A549 treated with ZK216348 at 1 μM for 4 hours (cell line): ENCODE measurements around the gene U2AF1L4. TPM values are rescaled to one million over a fixed set of nuclear protein-coding genes. Genes with fewer than 3 reads are reported as not detected.

Experiments used
- total RNA-seq: library from RNA; stranded (reverse); fragments of 200-300 nt; extraction: Qiagen RNA extraction; gene quantifications from 5 replicates; pipeline ENCODE4 v1.2.3, GENCODE V29; 2022; ENCODE audit warnings: low read depth

The U2AF1L4 gene, protein sequence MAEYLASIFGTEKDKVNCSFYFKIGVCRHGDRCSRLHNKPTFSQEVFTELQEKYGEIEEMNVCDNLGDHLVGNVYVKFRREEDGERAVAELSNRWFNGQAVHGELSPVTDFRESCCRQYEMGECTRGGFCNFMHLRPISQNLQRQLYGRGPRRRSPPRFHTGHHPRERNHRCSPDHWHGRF
- total RNA-seq: 23.9 to 34.9 TPM (median 27.6 TPM) in 5 replicates

DNA sequence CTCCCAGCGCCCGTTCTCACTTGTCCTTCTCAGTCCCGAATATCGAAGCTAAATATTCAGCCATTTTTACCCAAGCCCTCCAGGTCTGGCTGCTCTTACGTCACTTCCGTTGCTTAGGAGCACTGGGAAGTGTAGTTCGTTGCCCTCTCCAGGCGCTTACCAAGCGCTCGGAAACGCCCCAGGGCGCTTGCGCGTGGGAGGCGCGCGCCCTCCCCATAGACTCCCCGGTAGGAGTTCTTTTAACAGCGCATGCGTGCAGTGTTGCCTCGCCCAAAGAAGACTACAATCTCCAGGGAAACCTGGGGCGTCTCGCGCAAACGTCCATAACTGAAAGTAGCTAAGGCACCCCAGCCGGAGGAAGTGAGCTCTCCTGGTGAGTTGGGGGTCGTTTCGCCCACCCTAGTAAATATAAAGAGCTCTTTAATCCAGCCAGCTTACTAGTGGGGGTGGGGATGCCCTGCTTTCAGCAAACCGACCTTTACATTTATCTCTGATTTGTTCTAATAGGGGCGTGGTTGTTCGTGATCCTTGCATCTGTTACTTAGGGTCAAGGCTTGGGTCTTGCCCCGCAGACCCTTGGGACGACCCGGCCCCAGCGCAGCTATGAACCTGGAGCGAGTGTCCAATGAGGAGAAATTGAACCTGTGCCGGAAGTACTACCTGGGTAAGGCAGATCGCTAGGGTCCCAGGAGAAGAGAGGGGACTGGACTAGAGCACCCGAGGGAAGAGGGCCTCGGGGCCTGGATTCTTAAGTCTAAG is at the start of gene U2AF1L4, which contains the start of gene PSENEN:
Gene U2AF1L4, minus strand, starts transcription at position 91 of the 759 bp plus-strand sequence. Its CDS starts 27 bp downstream, at position 64.
Gene PSENEN, plus strand, starts transcription at position 324 of the 759 bp plus-strand sequence. Its CDS starts 280 bp downstream, at position 604.

DNA sequence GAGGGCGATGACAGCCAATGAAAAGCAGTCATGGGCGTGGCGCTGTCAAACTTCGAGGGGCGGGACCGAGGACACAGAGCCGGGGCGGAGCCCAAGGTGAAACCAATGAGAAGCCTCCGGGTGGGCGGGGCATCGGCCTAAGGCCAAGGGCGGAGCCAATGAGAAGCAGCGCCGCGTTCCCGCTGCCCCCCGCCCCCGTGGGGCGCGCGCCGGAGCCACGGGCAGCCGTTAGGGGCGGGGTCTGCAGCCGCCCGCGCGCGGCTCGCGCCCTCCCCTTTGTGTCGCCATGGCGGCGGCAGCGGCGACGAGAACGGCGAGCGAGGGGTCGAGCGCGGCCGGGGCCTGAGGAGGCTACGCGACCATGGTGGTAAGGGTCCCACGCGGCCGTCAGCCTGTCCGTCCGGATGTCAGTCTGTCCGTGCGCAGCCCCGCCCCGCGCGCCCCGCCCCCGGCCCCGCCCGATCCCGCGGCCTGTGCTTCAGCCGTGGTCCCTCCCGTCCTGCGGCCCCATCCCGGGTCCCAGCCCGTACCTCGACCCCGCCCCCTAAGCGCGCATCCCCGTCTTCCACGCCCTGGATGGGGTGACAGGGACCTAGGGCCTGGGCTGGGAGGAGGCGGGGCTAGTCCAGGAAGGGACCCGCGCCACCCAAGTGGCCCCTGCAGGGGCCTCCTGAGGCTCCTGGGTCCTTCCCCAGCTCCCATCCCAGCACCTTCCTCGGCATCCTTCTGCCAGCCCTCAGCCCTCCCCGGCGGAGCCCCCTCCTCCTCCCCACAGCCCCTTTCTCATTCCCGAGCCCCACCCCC is 30.3 kb upstream of the U2AF1L4 start, which contains the start of gene ARHGAP33:
Gene ARHGAP33, plus strand, starts transcription at position 267 of the 804 bp plus-strand sequence. Its CDS starts 95 bp downstream, at position 362.

DNA sequence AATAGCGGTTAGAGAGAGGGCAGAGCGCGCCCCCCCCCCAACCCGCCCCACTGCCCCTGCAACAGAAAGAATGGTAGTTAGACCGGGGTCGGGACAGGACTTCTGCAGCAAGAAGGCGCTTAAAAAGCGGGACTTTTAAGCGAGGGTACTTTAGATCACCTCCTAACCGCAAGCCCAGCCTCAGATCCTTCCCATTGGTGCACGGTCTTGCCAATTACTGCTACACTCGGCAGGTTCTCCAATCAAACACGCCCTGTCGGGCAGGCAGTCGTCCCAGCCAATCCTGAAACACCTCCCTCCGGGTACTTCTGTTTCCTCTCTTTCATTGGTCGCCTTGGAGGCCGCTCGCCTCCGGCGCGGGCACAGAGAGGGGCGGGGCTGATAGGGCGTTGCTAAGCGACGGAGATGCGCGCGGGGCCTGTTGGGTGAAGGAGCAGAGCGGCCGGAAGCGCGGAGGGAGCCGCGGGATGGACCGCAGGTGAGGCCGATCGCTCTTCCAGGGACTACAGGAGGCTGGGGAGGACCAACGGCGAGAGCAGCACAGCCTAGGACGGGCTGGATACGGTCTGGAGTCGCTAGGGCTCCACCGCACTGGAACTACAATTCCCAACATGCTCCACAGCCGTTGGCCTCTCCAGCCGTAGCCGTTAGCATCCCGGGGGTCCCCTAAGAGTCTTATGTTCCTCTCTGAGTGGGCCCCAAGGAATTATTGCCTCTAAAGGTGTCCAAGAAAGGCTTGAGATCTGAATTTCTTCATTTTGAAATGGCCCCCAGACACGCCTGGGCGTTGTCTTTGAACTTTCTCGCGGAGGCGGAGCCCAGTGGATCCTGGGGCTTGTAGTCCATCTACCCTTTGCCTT is 12.8 kb upstream of the U2AF1L4 start, which contains the start of gene PROSER3:
Gene PROSER3, plus strand, starts transcription at position 428 of the 860 bp plus-strand sequence. Its CDS starts 40 bp downstream, at position 468.

DNA sequence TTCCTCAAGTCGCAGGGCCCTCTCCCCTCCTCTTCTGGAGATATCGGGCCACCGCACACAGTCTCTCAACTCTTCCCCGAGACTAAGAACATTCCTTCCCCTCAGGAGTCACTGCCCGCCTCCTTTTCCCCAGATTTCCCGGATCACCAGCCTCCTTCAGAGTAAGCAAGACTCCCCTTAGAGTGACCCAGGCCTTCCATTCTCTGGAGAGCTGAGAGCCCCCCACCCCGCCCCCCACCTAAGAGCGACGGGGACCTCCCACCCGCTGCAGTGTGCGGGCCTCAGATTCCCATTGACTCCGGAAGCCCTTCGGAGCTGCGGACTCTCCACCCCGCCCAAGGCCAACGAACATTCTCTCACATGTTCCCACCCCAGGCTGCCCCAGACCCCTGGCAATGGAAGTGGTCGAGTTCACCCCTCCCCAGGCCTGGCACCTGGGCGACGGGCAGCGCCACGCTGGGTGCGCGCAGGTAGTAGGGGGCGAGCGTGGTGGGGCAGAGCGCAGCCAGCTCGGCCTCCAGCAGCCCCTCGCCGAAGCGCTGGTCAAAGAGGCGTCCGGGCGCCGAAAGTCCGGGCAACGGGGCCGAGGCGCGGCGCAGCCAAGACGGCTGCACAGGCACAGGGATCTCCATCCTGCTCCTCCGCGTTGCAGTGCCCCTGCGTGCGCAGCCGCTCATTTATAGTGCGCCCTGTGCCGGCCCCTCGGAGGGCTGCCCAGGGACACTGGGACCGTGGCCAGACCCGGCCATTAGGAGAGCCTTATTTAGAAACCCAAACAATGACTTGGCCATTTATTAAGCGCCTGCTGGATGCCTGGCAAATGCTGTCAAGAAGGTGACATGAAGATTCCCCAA is 11.4 kb upstream of the U2AF1L4 start, which contains the start of gene HSPB6:
Gene HSPB6, minus strand, starts transcription at position 653 of the 854 bp plus-strand sequence. Its CDS starts 21 bp downstream, at position 632.

DNA sequence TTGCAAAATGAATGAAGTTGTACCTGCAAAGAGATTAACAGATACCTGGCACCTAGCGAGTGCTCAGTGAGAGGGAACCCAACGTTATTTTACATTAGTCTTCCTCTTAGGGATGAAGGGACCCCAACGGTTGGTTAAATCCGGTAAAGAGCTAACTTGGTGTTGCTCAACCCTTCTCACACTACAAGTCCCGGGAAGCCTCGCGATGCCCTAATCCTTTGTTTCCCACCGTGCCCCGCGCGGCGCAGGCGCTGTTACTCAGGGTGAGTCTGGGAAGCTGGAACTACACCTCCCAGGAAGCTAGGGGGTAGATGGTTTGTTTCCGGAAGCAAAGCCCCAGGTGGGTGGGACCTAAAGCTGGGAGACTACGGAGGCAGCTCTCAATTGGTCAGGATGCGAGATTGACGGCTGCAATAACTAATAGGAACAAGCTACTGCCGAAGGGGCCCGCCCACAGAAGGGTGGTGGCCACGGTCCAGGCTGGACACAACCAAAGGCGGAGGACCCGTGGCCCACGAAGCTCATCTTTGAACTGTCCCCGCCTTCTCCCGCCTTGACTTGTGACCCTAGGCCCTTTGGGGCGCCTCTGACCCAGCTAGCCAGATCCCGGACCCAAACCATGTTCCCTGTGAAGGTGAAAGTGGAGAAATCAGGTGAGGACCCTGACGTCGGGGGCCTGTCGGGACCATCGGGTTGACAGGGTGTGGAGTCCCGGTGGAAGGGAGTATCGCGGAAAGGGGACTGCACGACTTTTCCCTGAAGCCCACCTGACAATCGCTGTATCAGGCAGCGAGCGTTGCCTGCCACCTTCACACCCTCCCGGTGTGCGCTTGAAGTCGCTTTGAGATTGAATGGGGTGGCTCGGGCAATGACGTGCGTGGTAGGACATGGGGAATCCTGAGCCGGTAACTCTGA is 3.1 kb upstream of the U2AF1L4 start, which contains the start of gene LIN37:
Gene LIN37, plus strand, starts transcription at position 471 of the 915 bp plus-strand sequence. Its CDS starts 149 bp downstream, at position 620.

DNA sequence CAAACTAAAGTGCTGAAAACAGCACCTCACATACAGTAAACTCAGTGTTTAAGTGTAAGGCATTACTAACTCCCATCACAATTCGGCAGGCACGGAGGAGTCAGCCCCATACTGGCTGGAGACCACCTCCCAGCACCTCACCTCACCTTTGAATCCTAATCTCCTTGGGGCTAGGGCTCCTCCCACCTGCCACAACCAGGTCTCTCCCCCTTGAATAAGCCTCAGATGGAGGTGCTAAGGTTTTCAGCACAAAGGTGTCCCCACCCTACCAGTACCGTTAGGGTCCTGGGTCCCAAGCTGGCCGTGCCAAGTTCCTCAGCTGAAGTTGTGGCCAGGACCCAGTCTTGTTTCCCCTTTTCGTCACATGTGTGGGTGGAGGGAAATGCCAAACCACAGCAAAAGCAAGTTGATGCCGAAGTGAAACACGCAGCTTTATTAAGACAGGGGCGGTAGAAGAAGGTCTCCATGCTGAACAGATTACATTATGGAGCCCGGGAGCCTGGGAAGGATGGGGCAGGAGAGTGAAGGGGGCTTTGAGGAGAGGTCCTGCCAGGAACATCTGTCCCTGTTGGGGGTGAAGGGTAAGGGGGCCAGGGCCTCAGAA is 3.0 kb downstream of the U2AF1L4 start, which contains the start of gene IGFLR1:
Gene IGFLR1, minus strand, starts transcription at position 332 of the 604 bp plus-strand sequence. CDS start 1,272 bp downstream, outside the sequence.

DNA sequence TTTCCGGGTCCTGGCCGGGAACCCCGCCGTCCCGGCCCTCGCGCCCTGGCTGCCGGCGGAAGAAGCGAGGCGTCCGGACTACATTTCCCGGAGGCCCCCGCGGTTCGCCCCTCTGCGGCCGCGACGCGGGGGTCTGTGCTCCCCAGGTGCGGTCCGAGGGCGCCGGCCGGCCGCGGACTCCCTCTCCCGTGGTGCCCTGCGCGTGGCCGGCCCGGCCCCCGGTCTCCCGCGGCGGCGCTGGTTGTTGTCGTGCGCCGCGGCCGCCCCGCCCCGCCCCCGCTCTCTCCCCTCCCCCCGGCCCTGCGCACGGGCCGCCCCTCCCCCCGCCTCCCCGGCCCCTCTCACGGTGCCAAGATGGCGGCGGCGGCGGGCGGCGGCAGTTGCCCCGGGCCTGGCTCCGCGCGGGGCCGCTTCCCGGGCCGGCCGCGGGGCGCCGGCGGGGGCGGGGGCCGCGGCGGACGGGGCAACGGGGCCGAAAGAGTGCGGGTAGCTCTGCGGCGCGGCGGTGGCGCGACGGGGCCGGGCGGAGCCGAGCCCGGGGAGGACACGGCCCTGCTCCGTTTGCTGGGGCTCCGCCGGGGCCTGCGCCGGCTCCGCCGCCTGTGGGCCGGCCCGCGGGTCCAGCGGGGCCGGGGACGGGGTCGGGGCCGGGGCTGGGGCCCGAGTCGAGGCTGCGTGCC is 27.4 kb downstream of the U2AF1L4 start, which contains the start of gene KMT2B:
Gene KMT2B, plus strand, starts transcription at position 339 of the 680 bp plus-strand sequence. Its CDS starts 16 bp downstream, at position 355.

DNA sequence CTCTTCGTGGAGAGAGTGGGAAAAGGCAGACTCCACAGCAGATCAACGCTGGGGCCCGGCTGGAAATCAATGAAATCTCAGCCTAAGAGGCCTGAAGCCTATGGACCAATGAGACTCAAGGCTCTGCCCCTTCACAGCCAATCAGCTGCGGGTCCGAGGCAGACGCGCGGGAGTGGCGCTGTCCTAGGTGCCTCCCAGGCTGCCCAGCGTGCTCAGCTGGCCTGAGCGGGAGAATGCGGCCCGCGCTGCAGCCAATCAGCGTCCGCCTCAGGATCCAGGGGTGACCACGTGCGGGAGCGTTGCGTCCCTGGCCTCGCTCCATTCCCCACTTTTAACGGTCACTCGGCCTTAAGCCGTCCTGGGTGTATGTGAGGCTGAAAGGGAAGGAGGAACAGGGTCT is 41.0 kb downstream of the U2AF1L4 start, which contains the start of gene ZBTB32:
Gene ZBTB32, plus strand, starts transcription at position 341 of the 400 bp plus-strand sequence. CDS start 10,069 bp downstream, outside the sequence.

Other genes starting within 250 kb of the U2AF1L4 start
- 26.7 to 44.3 TPM (median 38.3 TPM) in 5 replicates for gene DMKN, start 231.8 kb downstream of the U2AF1L4 start, total RNA-seq
- gene SBSN, start 217.1 kb downstream of the U2AF1L4 start, total RNA-seq: 2.6 to 4.4 TPM (median 3.2 TPM) in 5 replicates
- gene GAPDHS, start 212.0 kb downstream of the U2AF1L4 start, total RNA-seq: not detected in 5 replicates
- gene TMEM147, start 199.8 kb downstream of the U2AF1L4 start, total RNA-seq: 321 to 437 TPM (median 432 TPM) in 5 replicates
- not detected in 5 replicates for gene ATP4A, start 181.8 kb downstream of the U2AF1L4 start, total RNA-seq
- gene PMIS2, start 159.2 kb downstream of the U2AF1L4 start, total RNA-seq: not detected in 5 replicates
- gene HAUS5, start 132.7 kb downstream of the U2AF1L4 start, total RNA-seq: 10.7 to 19.3 TPM (median 15.2 TPM) in 5 replicates
- 125 to 206 TPM (median 199 TPM) in 5 replicates for gene RBM42, start 116.4 kb downstream of the U2AF1L4 start, total RNA-seq
- gene ETV2, start 103.7 kb downstream of the U2AF1L4 start, total RNA-seq: 1.1 to 3.1 TPM (median 2.7 TPM) in 5 replicates
- 1,241 to 1,697 TPM (median 1,334 TPM) in 5 replicates for gene COX6B1, start 97.1 kb downstream of the U2AF1L4 start, total RNA-seq
- gene UPK1A, start 78.9 kb downstream of the U2AF1L4 start, total RNA-seq: 0.46 to 1.2 TPM (median 0.71 TPM) in 5 replicates
- gene ZBTB32, start 40.9 kb downstream of the U2AF1L4 start, total RNA-seq: not detected in 5 replicates
- gene KMT2B, start 27.4 kb downstream of the U2AF1L4 start, total RNA-seq: 37.3 to 66.3 TPM (median 62.5 TPM) in 5 replicates
- gene IGFLR1, start 3.0 kb downstream of the U2AF1L4 start, total RNA-seq: 11.8 to 15.8 TPM (median 12.5 TPM) in 5 replicates
- 243 to 320 TPM (median 282 TPM) in 5 replicates for gene PSENEN, start 233 bp upstream of the U2AF1L4 start, total RNA-seq
- 21.9 to 27.2 TPM (median 23.2 TPM) in 5 replicates for gene LIN37, start 3.2 kb upstream of the U2AF1L4 start, total RNA-seq
- 0.15 to 0.33 TPM (median 0.25 TPM) in 5 replicates for gene HSPB6, start 11.6 kb upstream of the U2AF1L4 start, total RNA-seq
- 25.9 to 31.4 TPM (median 30.7 TPM) in 5 replicates for gene PROSER3, start 12.8 kb upstream of the U2AF1L4 start, total RNA-seq
- 3.3 to 8.9 TPM (median 8.1 TPM) in 5 replicates for gene ARHGAP33, start 30.1 kb upstream of the U2AF1L4 start, total RNA-seq
- gene PRODH2, start 67.4 kb upstream of the U2AF1L4 start, total RNA-seq: 0.13 to 0.52 TPM (median 0.38 TPM) in 5 replicates
- 0.24 to 0.84 TPM (median 0.44 TPM) in 5 replicates for gene NPHS1, start 107.1 kb upstream of the U2AF1L4 start, total RNA-seq
- 0.24 to 0.70 TPM (median 0.52 TPM) in 5 replicates for gene KIRREL2, start 111.5 kb upstream of the U2AF1L4 start, total RNA-seq
- gene APLP1, start 123.2 kb upstream of the U2AF1L4 start, total RNA-seq: 72.6 to 97.1 TPM (median 93.4 TPM) in 5 replicates
- gene NFKBID, start 155.1 kb upstream of the U2AF1L4 start, total RNA-seq: 4.2 to 8.9 TPM (median 7.8 TPM) in 5 replicates
- gene HCST, start 157.1 kb upstream of the U2AF1L4 start, total RNA-seq: 0.55 to 0.89 TPM (median 0.63 TPM) in 3 of 5 replicates, not detected in the others
- not detected in 5 replicates for gene TYROBP, start 162.9 kb upstream of the U2AF1L4 start, total RNA-seq
- 9.8 to 25.6 TPM (median 24.1 TPM) in 5 replicates for gene LRFN3, start 191.0 kb upstream of the U2AF1L4 start, total RNA-seq
- 24.6 to 55.5 TPM (median 50.4 TPM) in 5 replicates for gene SDHAF1, start 249.8 kb upstream of the U2AF1L4 start, total RNA-seq